ENCODE results near the gene HPS4.
"Not testable (repeated sequence)": the region's sequence is repeated elsewhere in the genome, so short reads cannot be mapped to it uniquely, and the experiment has no call there.

HPS4 gene

GRCh38 chr22:26408562-26409220, 74.9 kb downstream of the HPS4 start:
- not testable (repeated sequence) for H3K36me3 ChIP-seq (ENCODE audit: control insufficient read depth, insufficient read depth, low read length); H3K4me3 ChIP-seq (ENCODE audit: low read length); H3K79me1 ChIP-seq (ENCODE audit: low read length); H3K4ac ChIP-seq (ENCODE audit: low read depth, low read length); H2BK120ac ChIP-seq (ENCODE audit: low read depth, low read length); H4K8ac ChIP-seq (ENCODE audit: low read depth, low read length); DNase-seq; H3K4me2 ChIP-seq (ENCODE audit: low read length); H3K79me2 ChIP-seq (ENCODE audit: control insufficient read depth, insufficient read depth, low read length); H3K23ac ChIP-seq (ENCODE audit: low read length); H3K56ac ChIP-seq (ENCODE audit: low read length); H3K9ac ChIP-seq (ENCODE audit: low read length); H2BK5ac ChIP-seq (ENCODE audit: low read length); H3K27me3 ChIP-seq (ENCODE audit: insufficient read depth, low read length, poor library complexity); H4K5ac ChIP-seq (ENCODE audit: low read length); H3K18ac ChIP-seq (ENCODE audit: low read length); H3K27ac ChIP-seq (ENCODE audit: low read depth, low read length); H3K4me1 ChIP-seq (ENCODE audit: control insufficient read depth, low read depth, low read length); H2BK15ac ChIP-seq (replicated peaks; ENCODE audit: low read depth); H2AK5ac ChIP-seq (ENCODE audit: low read length)
- WGBS (ENCODE audit: extremely low coverage, insufficient coverage, low lambda C conversion rate): no CpG with 5 or more reads among the region's 7 CpGs

GRCh38 chr22:26406118-26406517, 77.5 kb downstream of the HPS4 start:
- Histone ChIP-seq H3K4me2 (ENCODE audit: low read length) (no peak overlapping the region), H2AK5ac (ENCODE audit: low read length) (no peak overlapping the region), H2BK5ac (ENCODE audit: low read length) (no peak overlapping the region), H3K79me1 (ENCODE audit: low read length) (no peaks in the 10 kb centered on the region), H3K56ac (ENCODE audit: low read length) (no peak overlapping the region), H3K18ac (ENCODE audit: low read length) (no peak overlapping the region), H3K27ac (ENCODE audit: low read depth, low read length) (no peak overlapping the region), H3K9ac (ENCODE audit: low read length) (no peak overlapping the region), H3K79me2 (ENCODE audit: control insufficient read depth, insufficient read depth, low read length) (no peaks in the 10 kb centered on the region), H3K27me3 (ENCODE audit: insufficient read depth, low read length, poor library complexity) (no peaks in the 10 kb centered on the region), H2BK15ac (replicated peaks; ENCODE audit: low read depth) (no peak overlapping the region), H3K23ac (ENCODE audit: low read length) (no peak overlapping the region), H3K4ac (ENCODE audit: low read depth, low read length) (no peak overlapping the region), H3K36me3 (ENCODE audit: control insufficient read depth, insufficient read depth, low read length) (no peaks in the 10 kb centered on the region), H4K8ac (ENCODE audit: low read depth, low read length) (no peak overlapping the region), H3K4me3 (ENCODE audit: low read length) (no peak overlapping the region), H2BK120ac (ENCODE audit: low read depth, low read length) (no peak overlapping the region), H4K5ac (ENCODE audit: low read length) (no peak overlapping the region), H3K4me1 (ENCODE audit: control insufficient read depth, low read depth, low read length) (peaks cover 6% of the 10 kb centered on the region)
- DNase-seq: peak; percentile 36
- WGBS (ENCODE audit: extremely low coverage, insufficient coverage, low lambda C conversion rate): no CpG with 5 or more reads among the region's 4 CpGs

GRCh38 chr22:26404851-26405421, 78.6 kb downstream of the HPS4 start:
- H3K4me1 ChIP-seq (ENCODE audit: control insufficient read depth, low read depth, low read length): peaks cover 6% of the 10 kb centered on the region

GRCh38 chr22:26401726-26402125, 81.9 kb downstream of the HPS4 start:
- Histone ChIP-seq H3K18ac (ENCODE audit: low read length) (no peak overlapping the region), H3K56ac (ENCODE audit: low read length) (no peak overlapping the region), H2BK15ac (replicated peaks; ENCODE audit: low read depth) (no peak overlapping the region), H3K27ac (ENCODE audit: low read depth, low read length) (no peak overlapping the region), H3K4me1 (ENCODE audit: control insufficient read depth, low read depth, low read length) (peaks cover 6% of the 10 kb centered on the region), H3K9ac (ENCODE audit: low read length) (no peak overlapping the region), H4K8ac (ENCODE audit: low read depth, low read length) (no peak overlapping the region), H3K4ac (ENCODE audit: low read depth, low read length) (no peak overlapping the region), H2BK5ac (ENCODE audit: low read length) (no peak overlapping the region), H3K36me3 (ENCODE audit: control insufficient read depth, insufficient read depth, low read length) (no peaks in the 10 kb centered on the region), H2BK120ac (ENCODE audit: low read depth, low read length) (no peak overlapping the region), H3K4me2 (ENCODE audit: low read length) (no peak overlapping the region), H3K27me3 (ENCODE audit: insufficient read depth, low read length, poor library complexity) (no peaks in the 10 kb centered on the region), H3K79me1 (ENCODE audit: low read length) (no peaks in the 10 kb centered on the region), H2AK5ac (ENCODE audit: low read length) (no peak overlapping the region), H4K5ac (ENCODE audit: low read length) (no peak overlapping the region), H3K79me2 (ENCODE audit: control insufficient read depth, insufficient read depth, low read length) (no peaks in the 10 kb centered on the region), H3K23ac (ENCODE audit: low read length) (no peak overlapping the region), H3K4me3 (ENCODE audit: low read length) (no peak overlapping the region)
- WGBS (ENCODE audit: extremely low coverage, insufficient coverage, low lambda C conversion rate): no CpG with 5 or more reads among the region's 5 CpGs
- DNase-seq: peak; percentile 43

More at GRCh38 chr22:26404851-26405421, 78.6 kb downstream of the HPS4 start:
- H3K18ac ChIP-seq (ENCODE audit: low read length): peak overlapping the region; percentile 83
- no peak overlapping the region for H4K8ac ChIP-seq (ENCODE audit: low read depth, low read length)
- no peak overlapping the region for H3K4ac ChIP-seq (ENCODE audit: low read depth, low read length)
- H3K4me3 ChIP-seq (ENCODE audit: low read length): no peak overlapping the region
- H3K27me3 ChIP-seq (ENCODE audit: insufficient read depth, low read length, poor library complexity): no peaks in the 10 kb centered on the region
- H3K9ac ChIP-seq (ENCODE audit: low read length): no peak overlapping the region
- peak; percentile 93 for DNase-seq
- no peaks in the 10 kb centered on the region for H3K36me3 ChIP-seq (ENCODE audit: control insufficient read depth, insufficient read depth, low read length)
- WGBS (ENCODE audit: extremely low coverage, insufficient coverage, low lambda C conversion rate): no CpG with 5 or more reads among the region's 6 CpGs
- no peak overlapping the region for H3K56ac ChIP-seq (ENCODE audit: low read length)
- peak overlapping the region; percentile 77 for H2BK120ac ChIP-seq (ENCODE audit: low read depth, low read length)
- H3K79me2 ChIP-seq (ENCODE audit: control insufficient read depth, insufficient read depth, low read length): no peaks in the 10 kb centered on the region
- H3K79me1 ChIP-seq (ENCODE audit: low read length): no peaks in the 10 kb centered on the region
- no peak overlapping the region for H3K4me2 ChIP-seq (ENCODE audit: low read length)
- peak overlapping the region; percentile 88 for H3K27ac ChIP-seq (ENCODE audit: low read depth, low read length)
- no peak overlapping the region for H3K23ac ChIP-seq (ENCODE audit: low read length)
- H4K5ac ChIP-seq (ENCODE audit: low read length): no peak overlapping the region
- peak overlapping the region; percentile 80 for H2BK5ac ChIP-seq (ENCODE audit: low read length)
- no peak overlapping the region for H2BK15ac ChIP-seq (replicated peaks; ENCODE audit: low read depth)
- no peak overlapping the region for H2AK5ac ChIP-seq (ENCODE audit: low read length)
